GM12878 (cell line): ENCODE results near the gene EPB41L4A. TPM values are rescaled to one million over a fixed set of nuclear protein-coding genes. Genes with fewer than 3 reads are reported as not detected.

Experiments used
- ATAC-seq: fragments of 200-7000 bp; cut with Tn5 transposase; 3 replicates; pipeline ENCODE4 v1.9.1; 2020; ENCODE audit warnings: mild to moderate bottlenecking, moderate library complexity
- BruUV-seq: library from RNA; stranded (reverse); fragments of 400-500 nt; replicated peaks from 2 replicates; lab custom pipeline; 2021; lab: Mats Ljungman, UMichigan
- CTCF ChIA-PET: fragments of 300-600 bp; sonication (Branson Sonifier 250); formaldehyde crosslinking; extraction: SDS; loops from one replicate; lab custom pipeline; 2021; ENCODE audit warnings: inconsistent platforms; lab: Yijun Ruan, JAX
- POLR2A ChIA-PET: fragments of 350-600 bp; formaldehyde crosslinking; extraction: SDS; loops from one replicate; lab custom pipeline; 2021; ENCODE audit warnings: inconsistent platforms; lab: Charles Lee
- RAD21 ChIA-PET: fragments of 300-600 bp; sonication (Branson Sonifier 250); formaldehyde crosslinking; loops from one replicate; lab custom pipeline; 2023; ENCODE audit warnings: antibody characterized with exemption; ENCODE audit not compliant: unreplicated experiment; lab: Charles Lee
- SMC1A ChIA-PET: fragments of 300-600 bp; sonication (Branson Sonifier 250); formaldehyde crosslinking; loops from one replicate; lab custom pipeline; 2023; ENCODE audit not compliant: unreplicated experiment, uncharacterized antibody; lab: Charles Lee
- DNase-seq: peaks from one replicate; pipeline ENCODE4 v3.0.0-alpha.2; 2011; ENCODE audit warnings: low read depth, low spot score
- FAIRE-seq: peaks from 3 replicates; lab custom pipeline; 2011; peaks lifted over from hg19 to GRCh38; lab: Jason Lieb, UNC
- H2AFZ ChIP-seq: 2 replicates; pipeline ENCODE4 v1.6.0; 2011; ENCODE audit warnings: low read depth, low read length, control low read depth; ENCODE audit not compliant: control insufficient read depth
- H3K27ac ChIP-seq: 2 replicates; pipeline ENCODE4 v1.5.1; 2011; ENCODE audit warnings: control low read depth; ENCODE audit not compliant: control insufficient read depth, insufficient read depth
- H3K27me3 ChIP-seq, 2 experiments: replicated peaks in 1 of 2; 2 replicates each; pipeline versions ENCODE4 v1.6.0 to v1.6.1; 2011; ENCODE audit warnings: low read length in 1 of 2; ENCODE audit not compliant: control insufficient read depth in 2 of 2, insufficient read depth in 2 of 2
- H3K36me3 ChIP-seq, 2 experiments: 2 replicates each; pipeline ENCODE4 v1.5.1; 2011; ENCODE audit warnings: low read length in 1 of 2; ENCODE audit not compliant: control insufficient read depth in 2 of 2, insufficient read depth in 2 of 2
- H3K4me1 ChIP-seq: 2 replicates; pipeline ENCODE4 v1.6.1; 2011; ENCODE audit warnings: mild to moderate bottlenecking, low read length, moderate library complexity, mixed read lengths; ENCODE audit not compliant: control insufficient read depth, insufficient read depth
- H3K4me2 ChIP-seq: 2 replicates; pipeline ENCODE4 v1.6.0; 2011; ENCODE audit warnings: control low read depth; ENCODE audit not compliant: control insufficient read depth, insufficient read depth
- H3K4me3 ChIP-seq: fragments of 200-600 bp; sonication (generic); 2 replicates; pipeline ENCODE4 v1.5.1; 2016
- H3K79me2 ChIP-seq: 2 replicates; pipeline ENCODE4 v1.6.0; 2011; ENCODE audit warnings: low read length; ENCODE audit not compliant: control insufficient read depth, insufficient read depth
- H3K9ac ChIP-seq: 2 replicates; pipeline ENCODE4 v1.8.0; 2011; ENCODE audit warnings: low read length, control low read depth, mixed read lengths; ENCODE audit not compliant: control insufficient read depth, insufficient read depth
- H3K9me3 ChIP-seq: replicated peaks from 3 replicates; pipeline ENCODE4 v1.5.1; 2011; ENCODE audit warnings: mild to moderate bottlenecking, low read length; ENCODE audit not compliant: control insufficient read depth, insufficient read depth
- H4K20me1 ChIP-seq: 2 replicates; pipeline ENCODE4 v1.6.0; 2011; ENCODE audit not compliant: control insufficient read depth, insufficient read depth
- FOXK2 ChIP-seq: fragments of 450-650 bp; IDR thresholded peaks from 2 replicates; pipeline ENCODE4 v1.6.1; 2017; ENCODE audit warnings: mild to moderate bottlenecking, moderate library complexity
- IKZF1 ChIP-seq: fragments of 450-650 bp; conservative IDR thresholded peaks from 2 replicates; pipeline ENCODE4 v1.6.1; 2017; ENCODE audit warnings: antibody characterized with exemption, mild to moderate bottlenecking
- NFXL1 ChIP-seq: fragments of 450-650 bp; IDR thresholded peaks from 2 replicates; pipeline ENCODE4 v1.6.1; 2017; ENCODE audit warnings: antibody characterized with exemption, mild to moderate bottlenecking, borderline replicate concordance
- NR2C2 ChIP-seq: IDR thresholded peaks from 2 replicates; pipeline ENCODE4 v1.6.1; 2011; ENCODE audit warnings: borderline replicate concordance, low read depth; ENCODE audit not compliant: control insufficient read depth, insufficient read length
- SMAD5 ChIP-seq: IDR thresholded peaks from 2 replicates; pipeline ENCODE4 v1.6.1; 2016; ENCODE audit warnings: antibody characterized with exemption, low read depth
- TARDBP ChIP-seq: IDR thresholded peaks from 2 replicates; pipeline ENCODE4 v1.6.1; 2016; ENCODE audit warnings: borderline replicate concordance
- YBX1 ChIP-seq: fragments of 450-650 bp; IDR thresholded peaks from 2 replicates; pipeline ENCODE4 v1.6.1; 2016; ENCODE audit warnings: antibody characterized with exemption
- YY1 ChIP-seq: IDR thresholded peaks from 2 replicates; pipeline ENCODE4 v1.6.1; 2011; ENCODE audit warnings: low read depth, mild to moderate bottlenecking, low read length
- ZSCAN29 ChIP-seq: fragments of 450-650 bp; IDR thresholded peaks from 2 replicates; pipeline ENCODE4 v1.6.1; 2017; ENCODE audit warnings: mild to moderate bottlenecking, moderate library complexity
- WGBS: methylation state at CpG from one replicate; pipeline ENCODE4 v1.1.6; 2016; ENCODE audit warnings: low lambda C conversion rate; ENCODE audit not compliant: insufficient replicate concordance, insufficient coverage; ENCODE audit errors: missing lambda C conversion rate; 5-methylcytosine and 5-hydroxymethylcytosine counted together
- in situ Hi-C: fragments of 300-500 bp; cut with MboI; formaldehyde crosslinking; loops from 9 replicates; pipeline ENCODE4 v1.14.3; 2018; ENCODE audit warnings: mixed read lengths
- intact Hi-C: fragments of 100-400 bp; cut with micrococcal nuclease; formaldehyde crosslinking; loops from one replicate; pipeline ENCODE4 v1.14.2; 2022; ENCODE audit not compliant: unreplicated experiment
- polyA plus RNA-seq, 11 experiments: library from polyadenylated mRNA; depleted of rRNA in 4 of 11; unstranded in 6 of 11; stranded (reverse) in 5 of 11; fragments of >200 nt; fragmentation: Nextera tagmentation in 4 of 11; fragmentation: Illumina TruSeq in 1 of 11; extraction: Ambion mirVana in 4 of 11; extraction: Trizol in 1 of 11; gene quantifications; 1 replicate in 1 of 11; 2 replicates in 10 of 11; pipeline versions ENCODE4 v1.2.1 to v1.2.3, GENCODE V29; 2011 to 2016; ENCODE audit warnings: inconsistent platforms in 2 of 11, missing spikeins in 2 of 11, low read depth in 1 of 11
- total RNA-seq, 4 experiments: library from RNA; depleted of rRNA in 3 of 4; stranded (reverse); fragments of >200 nt in 3 of 4; fragmentation: Illumina TruSeq in 1 of 4; extraction: Trizol in 1 of 4; gene quantifications; 2 replicates each; pipeline versions ENCODE4 v1.2.1 to v1.2.3, GENCODE V29; 2013 to 2021
- TF ChIP-seq, protein P1 (sequence below): IDR thresholded peaks from 2 replicates; pipeline ENCODE4 v1.6.1; 2012; ENCODE audit warnings: low read depth, low read length, improper control_type of control experiment

EPB41L4A gene
- total and polyA plus RNA-seq, 10 of the 15 experiments (the other 5 are each of a cell fraction or from before 2014, with no cell fraction given), result 0.10 to 0.67 (median 0.30) TPM

DNA sequence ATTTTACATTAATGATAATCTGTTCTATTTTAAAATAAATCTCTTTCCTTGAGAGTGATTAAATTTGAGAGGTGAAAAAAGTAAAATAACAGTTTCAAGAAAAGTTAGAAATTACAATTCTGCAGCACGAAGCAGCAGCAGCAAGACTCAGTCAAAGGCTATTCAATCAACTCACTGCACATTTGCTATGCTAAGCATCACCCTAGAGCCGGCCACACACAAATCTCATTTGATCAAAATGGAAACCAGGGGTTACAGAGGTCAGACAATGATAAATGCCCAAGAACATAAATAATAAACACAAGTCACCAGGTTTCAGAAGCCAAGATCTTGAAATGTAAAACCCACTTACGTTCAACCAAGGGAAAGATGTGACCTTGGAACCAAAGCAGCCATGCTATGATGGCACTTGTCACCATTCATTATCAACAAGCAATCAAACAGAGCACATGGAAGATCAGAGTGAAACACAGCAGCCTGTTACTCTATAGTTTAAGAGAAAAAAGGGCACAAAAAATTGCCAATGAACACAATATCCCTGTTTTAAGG, 136.0 kb downstream of the EPB41L4A start:
- no peaks in the 10 kb centered on the region for H3K36me3 ChIP-seq
- no peak overlapping the region for H2AFZ ChIP-seq
- no peaks in the 10 kb centered on the region for H3K4me1 ChIP-seq
- intact Hi-C loops (no loop called here), in situ Hi-C loops (no loop called here)
- DNase-seq (no peak), ATAC-seq (no peak), FAIRE-seq (no peak)
- no peak overlapping the region for H3K9ac ChIP-seq
- no peak for TF ChIP-seq FOXK2
- TF ChIP-seq IKZF1, result no peak
- no peak for TF ChIP-seq YBX1
- no peak for TF ChIP-seq NR2C2
- TF ChIP-seq TARDBP, result no peak
- no peak for TF ChIP-seq SMAD5
- TF ChIP-seq, protein P1, sequence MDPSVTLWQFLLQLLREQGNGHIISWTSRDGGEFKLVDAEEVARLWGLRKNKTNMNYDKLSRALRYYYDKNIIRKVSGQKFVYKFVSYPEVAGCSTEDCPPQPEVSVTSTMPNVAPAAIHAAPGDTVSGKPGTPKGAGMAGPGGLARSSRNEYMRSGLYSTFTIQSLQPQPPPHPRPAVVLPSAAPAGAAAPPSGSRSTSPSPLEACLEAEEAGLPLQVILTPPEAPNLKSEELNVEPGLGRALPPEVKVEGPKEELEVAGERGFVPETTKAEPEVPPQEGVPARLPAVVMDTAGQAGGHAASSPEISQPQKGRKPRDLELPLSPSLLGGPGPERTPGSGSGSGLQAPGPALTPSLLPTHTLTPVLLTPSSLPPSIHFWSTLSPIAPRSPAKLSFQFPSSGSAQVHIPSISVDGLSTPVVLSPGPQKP, result no peak
- TF ChIP-seq ZSCAN29, result no peak
- no peak for TF ChIP-seq YY1
- no peak for TF ChIP-seq NFXL1
- RAD21 ChIA-PET, result no interaction called here
- SMC1A ChIA-PET, result no interaction called here
- H3K79me2 ChIP-seq, result no peaks in the 10 kb centered on the region
- H3K27ac ChIP-seq, result no peak overlapping the region
- 38% methylated on average over 3 of the region's 3 CpGs for WGBS
- no peak overlapping the region for H3K4me2 ChIP-seq
- no TSS peak for BruUV-seq
- POLR2A ChIA-PET, result no interaction called here
- H3K4me3 ChIP-seq, result no peak overlapping the region
- H3K27me3 ChIP-seq, result peaks cover 0 to 2% of the 10 kb centered on the region in 2 experiments; a peak in 2 of 4 replicates
- H4K20me1 ChIP-seq, result no peaks in the 10 kb centered on the region
- CTCF ChIA-PET, result no interaction called here
- H3K9me3 ChIP-seq, result no peaks in the 10 kb centered on the region
